Measurements from ENCODE around the gene VNN1. TPM values are rescaled to one million over a fixed set of nuclear protein-coding genes. Genes with fewer than 3 reads are reported as not detected.

VNN1 gene
- total RNA-seq, 2 donors from 2014 or later, result not detected

DNA sequence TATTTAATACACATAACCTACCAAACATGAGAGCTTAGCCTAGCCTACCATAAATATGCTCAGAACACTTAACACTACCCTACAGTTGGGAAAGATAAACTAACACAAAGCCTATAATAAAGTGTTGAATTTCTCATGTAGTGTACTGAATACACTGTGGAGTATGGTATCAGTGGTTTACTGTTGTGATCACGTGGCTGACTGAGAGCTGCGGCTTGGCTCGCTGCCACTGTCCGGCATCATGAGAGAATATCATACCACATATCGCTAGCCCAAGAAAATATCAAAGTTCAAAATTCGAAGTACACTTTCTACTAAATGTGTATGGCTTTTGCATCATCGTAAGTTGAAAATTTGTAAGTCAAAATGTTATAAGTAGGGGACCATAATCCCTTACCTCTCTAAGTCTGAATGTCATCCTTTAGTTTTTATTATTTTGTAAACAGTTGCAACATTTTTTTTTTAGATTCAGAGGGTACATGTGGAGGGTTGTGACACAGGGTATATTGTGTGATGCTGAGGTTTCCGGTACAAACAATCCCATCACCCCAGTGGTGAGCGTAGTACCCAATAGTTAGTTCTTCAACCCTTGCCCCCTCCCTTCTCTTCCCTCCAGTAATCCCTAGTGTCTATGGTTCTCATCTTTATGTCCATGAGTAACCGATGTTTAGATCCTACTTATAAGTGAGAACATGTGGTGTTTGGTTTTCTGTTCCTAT lies 40.3 kb downstream of the VNN1 start:
- Histone ChIP-seq H3K4me3 (ENCODE audit: low read length) (no peak overlapping the region), H3K27me3 (ENCODE audit: control insufficient read depth, insufficient read depth, low read length, poor library complexity, severe bottlenecking) (no peaks in the 10 kb centered on the region), H3K4me1 (ENCODE audit: control insufficient read depth, insufficient read depth, low read length) (no peaks in the 10 kb centered on the region), H3K36me3 (ENCODE audit: control insufficient read depth, insufficient read depth, low read length) (no peaks in the 10 kb centered on the region), H3K27ac (ENCODE audit: low read depth, low read length) (no peak overlapping the region), H3K9ac (ENCODE audit: extremely low read depth, low read length, poor library complexity, severe bottlenecking) (no peak overlapping the region), H3K9me3 (ENCODE audit: control insufficient read depth, low read length) (no peaks in the 10 kb centered on the region)
- Mint-ChIP-seq H3K27me3 (ENCODE audit: insufficient read depth) (no peaks in the 10 kb centered on the region), H3K4me1 (no peaks in the 10 kb centered on the region), H3K4me3 (no peak overlapping the region), H3K9me3 (no peaks in the 10 kb centered on the region), H3K27ac (no peak overlapping the region), H3K36me3 (ENCODE audit: low read depth) (no peaks in the 10 kb centered on the region)
- WGBS, 2 experiments (ENCODE audit: insufficient coverage in 1 of 2, insufficient read length in 1 of 2), result 90 to 100% methylated on average over 2 to 10 of the region's 10 CpGs
- TF ChIP-seq, protein P1, sequence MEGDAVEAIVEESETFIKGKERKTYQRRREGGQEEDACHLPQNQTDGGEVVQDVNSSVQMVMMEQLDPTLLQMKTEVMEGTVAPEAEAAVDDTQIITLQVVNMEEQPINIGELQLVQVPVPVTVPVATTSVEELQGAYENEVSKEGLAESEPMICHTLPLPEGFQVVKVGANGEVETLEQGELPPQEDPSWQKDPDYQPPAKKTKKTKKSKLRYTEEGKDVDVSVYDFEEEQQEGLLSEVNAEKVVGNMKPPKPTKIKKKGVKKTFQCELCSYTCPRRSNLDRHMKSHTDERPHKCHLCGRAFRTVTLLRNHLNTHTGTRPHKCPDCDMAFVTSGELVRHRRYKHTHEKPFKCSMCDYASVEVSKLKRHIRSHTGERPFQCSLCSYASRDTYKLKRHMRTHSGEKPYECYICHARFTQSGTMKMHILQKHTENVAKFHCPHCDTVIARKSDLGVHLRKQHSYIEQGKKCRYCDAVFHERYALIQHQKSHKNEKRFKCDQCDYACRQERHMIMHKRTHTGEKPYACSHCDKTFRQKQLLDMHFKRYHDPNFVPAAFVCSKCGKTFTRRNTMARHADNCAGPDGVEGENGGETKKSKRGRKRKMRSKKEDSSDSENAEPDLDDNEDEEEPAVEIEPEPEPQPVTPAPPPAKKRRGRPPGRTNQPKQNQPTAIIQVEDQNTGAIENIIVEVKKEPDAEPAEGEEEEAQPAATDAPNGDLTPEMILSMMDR (conservative IDR thresholded peaks at IDR 0.05), result no peak
- no peak for DNase-seq

DNA sequence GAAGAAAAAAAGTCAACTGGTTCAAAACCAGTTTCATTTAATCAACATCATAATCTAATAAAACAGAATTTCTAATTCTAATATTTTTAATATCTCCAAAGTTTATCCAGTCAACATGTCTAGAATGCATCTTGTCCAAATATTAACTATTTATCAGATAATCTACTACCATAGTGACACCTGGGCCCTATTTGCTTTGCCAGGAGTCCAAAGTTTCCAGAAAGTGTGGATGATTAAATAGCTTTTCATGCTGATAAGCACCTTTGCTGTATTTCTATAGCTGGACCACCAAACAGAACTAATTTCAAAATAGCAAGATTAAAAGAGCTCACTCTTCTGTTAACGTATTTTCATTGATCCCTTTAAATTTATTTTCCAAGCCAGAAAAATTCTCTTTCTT lies 42.6 kb downstream of the VNN1 start:
- Histone ChIP-seq H3K4me1 (ENCODE audit: control insufficient read depth, insufficient read depth, low read length) (no peaks in the 10 kb centered on the region), H3K9ac (ENCODE audit: extremely low read depth, low read length, poor library complexity, severe bottlenecking) (no peak overlapping the region), H3K9me3 (ENCODE audit: control insufficient read depth, low read length) (no peaks in the 10 kb centered on the region), H3K36me3 (ENCODE audit: control insufficient read depth, insufficient read depth, low read length) (no peaks in the 10 kb centered on the region), H3K4me3 (ENCODE audit: low read length) (no peak overlapping the region), H3K27me3 (ENCODE audit: control insufficient read depth, insufficient read depth, low read length, poor library complexity, severe bottlenecking) (no peaks in the 10 kb centered on the region), H3K27ac (ENCODE audit: low read depth, low read length) (no peak overlapping the region)
- 93 to 100% methylated on average over 1 of the region's 1 CpG for WGBS, 2 experiments (ENCODE audit: insufficient coverage in 1 of 2, insufficient read length in 1 of 2)
- Mint-ChIP-seq H3K4me3 (no peak overlapping the region), H3K27me3 (ENCODE audit: insufficient read depth) (no peaks in the 10 kb centered on the region), H3K9me3 (no peaks in the 10 kb centered on the region), H3K36me3 (ENCODE audit: low read depth) (no peaks in the 10 kb centered on the region), H3K27ac (no peak overlapping the region), H3K4me1 (peaks cover under 1% of the 10 kb centered on the region)
- no peak for DNase-seq
- TF ChIP-seq, protein P1 (conservative IDR thresholded peaks at IDR 0.05), result no peak

DNA sequence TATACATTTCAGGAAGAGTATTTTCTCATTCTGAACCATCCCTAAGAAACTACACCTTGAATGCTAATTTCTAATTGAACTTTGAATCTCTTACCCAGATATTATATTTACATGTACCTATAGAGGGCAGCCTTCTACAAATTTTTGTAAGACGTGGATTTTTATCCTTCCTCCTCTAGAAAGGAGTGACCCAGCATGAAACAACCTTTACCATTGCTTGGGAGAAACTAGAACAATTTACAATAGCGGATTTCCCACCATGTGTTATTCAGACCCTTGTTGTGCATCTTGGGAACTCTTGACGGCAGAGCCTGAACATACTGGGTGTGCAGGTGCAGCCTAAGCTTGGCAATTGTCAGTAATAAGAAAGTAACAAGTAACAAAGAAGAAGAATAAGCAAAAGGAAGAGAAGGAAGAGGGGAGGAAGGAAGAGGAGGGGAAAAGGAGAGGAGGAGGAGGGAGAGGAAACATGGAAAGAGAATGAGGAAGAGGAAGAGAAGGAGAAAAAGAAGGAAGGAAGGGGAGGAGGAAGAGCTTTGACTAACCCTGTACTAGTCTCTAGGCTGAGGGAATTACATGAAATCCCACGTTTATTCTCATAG lies 44.1 kb downstream of the VNN1 start:
- H3K27me3 Mint-ChIP-seq (ENCODE audit: insufficient read depth), result no peaks in the 10 kb centered on the region
- Histone ChIP-seq H3K9ac (ENCODE audit: extremely low read depth, low read length, poor library complexity, severe bottlenecking) (no peak overlapping the region), H3K4me1 (ENCODE audit: control insufficient read depth, insufficient read depth, low read length) (no peaks in the 10 kb centered on the region), H3K27me3 (ENCODE audit: control insufficient read depth, insufficient read depth, low read length, poor library complexity, severe bottlenecking) (no peaks in the 10 kb centered on the region), H3K36me3 (ENCODE audit: control insufficient read depth, insufficient read depth, low read length) (no peaks in the 10 kb centered on the region), H3K9me3 (ENCODE audit: control insufficient read depth, low read length) (peaks cover 4% of the 10 kb centered on the region), H3K27ac (ENCODE audit: low read depth, low read length) (no peak overlapping the region), H3K4me3 (ENCODE audit: low read length) (no peak overlapping the region)
- H3K27ac Mint-ChIP-seq, result no peak overlapping the region
- 49 to 67% methylated on average over 2 to 3 of the region's 4 CpGs for WGBS, 2 experiments (ENCODE audit: insufficient coverage in 1 of 2, insufficient read length in 1 of 2)
- DNase-seq, result no peak
- TF ChIP-seq, protein P1 (conservative IDR thresholded peaks at IDR 0.05), result peak; percentile 67
- H3K36me3 Mint-ChIP-seq (ENCODE audit: low read depth), result no peaks in the 10 kb centered on the region
- H3K4me3 Mint-ChIP-seq, result no peak overlapping the region
- H3K4me1 Mint-ChIP-seq, result peaks cover 2% of the 10 kb centered on the region
- no peaks in the 10 kb centered on the region for H3K9me3 Mint-ChIP-seq

Measured in endodermal cell (in vitro differentiated cells).